Liver (tissue), 3 donors: ENCODE data around the gene RARA.

Experiments used
- CTCF ChIP-seq: fragments of 150-350 bp; IDR thresholded peaks from 2 replicates; pipeline ENCODE4 v1.5.1; 2017; ENCODE audit warnings: improper control_type of control experiment, low read depth, low read length; ENCODE audit not compliant: missing input control
- MAX ChIP-seq: IDR thresholded peaks from 2 replicates; pipeline ENCODE4 v1.6.1; 2016; ENCODE audit warnings: antibody characterized with exemption
- RAD21 ChIP-seq, 2 donors: IDR thresholded peaks; 2 replicates each; pipeline ENCODE4 v1.6.1; 2016; ENCODE audit warnings: antibody characterized with exemption in 2 of 2, mild to moderate bottlenecking in 2 of 2
- SP1 ChIP-seq: IDR thresholded peaks from 2 replicates; pipeline ENCODE4 v1.6.1; 2018; ENCODE audit warnings: antibody characterized with exemption, mild to moderate bottlenecking
- YY1 ChIP-seq: IDR thresholded peaks from 2 replicates; pipeline ENCODE4 v1.6.1; 2016; ENCODE audit warnings: antibody characterized with exemption, mild to moderate bottlenecking
- ZBTB33 ChIP-seq: IDR thresholded peaks from 2 replicates; pipeline ENCODE4 v1.6.1; 2016; ENCODE audit warnings: antibody characterized with exemption
- donor health status: healthy.
- donor health status: healthy.

GRCh38 chr17:40323391-40324381 is 14.7 kb downstream of the RARA start:
- TF ChIP-seq CTCF (no peak), RAD21 (IDR thresholded peaks at IDR 0.05) (no peak), SP1 (no peak), ZBTB33 (no peak), MAX (no peak), YY1 (no peak)
